Stimulated activated CD4-positive, alpha-beta T cell treated with anti-CD3 and anti-CD28 coated beads, Interleukin-1b, Interleukin-23, amount 100 ng/mL, for 4 hours (primary cell): ENCODE measurements around the gene B3GNT2.
A peak's percentile ranks its signal among the peaks of the same experiment; 100 is the strongest.
"Not testable (repeated sequence)": the region's sequence is repeated elsewhere in the genome, so short reads cannot be mapped to it uniquely, and the experiment has no call there.

Experiments used
- DNase-seq, 2 donors: peaks; one replicate each; pipeline ENCODE4 v3.0.0-alpha.2; 2020; ENCODE audit warnings: low read depth in 2 of 2

B3GNT2 gene

DNA sequence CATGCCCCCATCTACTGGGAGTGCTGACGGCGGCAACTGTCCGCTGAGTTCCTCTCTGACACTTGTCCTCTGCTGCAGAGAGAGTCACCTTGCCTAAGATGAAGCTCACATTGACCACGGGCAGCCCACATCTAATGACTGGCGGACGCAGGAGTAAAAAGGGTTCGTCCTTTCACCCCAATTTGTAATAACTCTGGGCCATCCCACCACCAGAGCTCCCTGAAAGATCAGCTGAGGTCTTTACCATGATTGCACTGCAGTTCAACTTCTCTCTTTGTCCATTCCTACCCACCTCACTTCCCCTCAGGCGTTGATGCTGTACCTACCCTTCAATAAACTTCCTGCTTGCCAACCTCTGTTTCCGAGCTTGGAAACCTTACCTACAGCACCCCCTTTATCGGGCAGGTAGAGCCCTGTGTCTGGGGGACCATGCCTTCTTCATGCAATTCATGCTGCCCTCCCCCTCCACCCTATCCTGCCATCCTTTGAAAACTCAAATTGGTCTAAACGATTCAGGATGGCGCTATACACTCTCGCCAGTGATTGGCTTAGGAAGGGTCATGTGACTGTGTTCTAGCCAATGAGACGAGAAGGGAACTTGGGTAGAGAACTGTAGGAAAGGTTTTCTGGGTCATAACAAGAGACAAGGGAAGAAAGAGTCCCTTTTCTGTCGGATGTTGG lies 10.3 kb upstream of the B3GNT2 start:
- DNase-seq = no peak

DNA sequence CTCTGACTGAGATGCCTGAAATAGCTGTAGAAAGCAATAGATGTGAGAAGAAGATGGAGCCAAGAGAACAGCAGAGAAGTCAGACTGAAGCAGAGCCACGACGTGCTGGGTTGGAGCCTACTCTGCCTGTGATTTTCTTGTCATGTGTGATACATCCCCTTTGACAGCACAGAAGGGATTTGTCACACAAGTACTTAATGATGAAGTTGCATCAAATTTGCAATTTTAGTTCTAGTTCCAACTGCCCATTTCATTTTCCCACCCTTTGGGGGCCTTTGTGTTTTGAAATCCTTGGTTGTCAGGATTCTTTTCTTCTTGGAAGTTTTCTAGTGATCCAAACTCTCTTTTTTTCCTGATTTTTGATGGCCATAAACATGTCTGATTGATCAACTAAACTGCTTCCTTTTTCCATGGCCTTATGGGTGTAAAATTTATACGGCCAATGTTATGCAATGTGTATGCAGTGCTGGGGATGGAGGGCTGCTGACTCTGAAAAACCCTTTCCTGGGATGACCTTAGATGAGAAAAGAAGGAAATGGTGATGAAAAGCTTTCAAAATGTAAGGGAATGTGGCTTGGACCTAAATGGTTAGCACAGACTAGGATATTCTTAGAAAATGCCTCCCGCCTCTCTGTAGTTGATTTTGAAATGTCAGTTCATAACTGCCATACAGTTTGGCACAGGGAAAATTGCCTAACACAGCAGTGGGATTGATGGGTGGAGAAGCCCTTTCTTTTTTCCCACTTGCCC lies 9.6 kb upstream of the B3GNT2 start:
- DNase-seq = no peak

DNA sequence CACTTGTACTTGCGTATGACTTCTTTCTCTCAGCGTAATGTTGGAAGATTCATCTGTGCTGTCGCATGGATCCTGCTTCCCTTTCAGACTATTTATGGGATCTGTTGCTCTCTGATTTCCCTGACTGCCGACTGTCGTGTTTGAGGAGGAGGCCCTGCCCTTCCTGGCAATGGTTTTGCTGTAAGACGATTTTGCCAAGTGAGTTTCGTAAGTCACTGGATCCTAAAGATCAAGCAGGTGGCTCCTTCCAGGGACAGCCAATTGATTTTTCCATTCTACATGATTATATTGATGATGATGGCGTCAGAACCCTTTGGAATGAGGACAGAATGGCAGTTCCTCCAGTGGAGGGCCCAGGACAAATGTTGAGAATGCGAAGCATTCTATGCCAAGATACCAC lies 8.7 kb upstream of the B3GNT2 start:
- DNase-seq = no peak

DNA sequence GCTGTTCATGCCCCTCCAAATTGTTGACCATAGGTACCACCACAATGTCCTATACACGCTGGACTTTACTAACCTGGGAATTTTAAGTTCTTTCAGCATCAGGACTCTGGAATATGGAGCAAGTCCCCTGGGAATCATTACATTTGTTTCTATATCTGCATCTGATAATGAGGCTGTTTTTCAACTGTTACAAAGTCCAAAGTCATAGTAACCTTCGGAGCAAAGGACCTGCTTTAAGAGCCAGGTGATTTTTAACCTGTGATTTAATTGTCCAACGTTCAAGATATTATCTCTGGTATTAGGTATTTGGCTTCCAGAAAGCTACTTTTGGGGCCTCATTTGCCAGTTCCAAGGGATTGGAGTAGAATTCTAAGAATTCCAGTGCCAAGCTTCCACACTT lies 7.5 kb upstream of the B3GNT2 start:
- DNase-seq = no peak

DNA sequence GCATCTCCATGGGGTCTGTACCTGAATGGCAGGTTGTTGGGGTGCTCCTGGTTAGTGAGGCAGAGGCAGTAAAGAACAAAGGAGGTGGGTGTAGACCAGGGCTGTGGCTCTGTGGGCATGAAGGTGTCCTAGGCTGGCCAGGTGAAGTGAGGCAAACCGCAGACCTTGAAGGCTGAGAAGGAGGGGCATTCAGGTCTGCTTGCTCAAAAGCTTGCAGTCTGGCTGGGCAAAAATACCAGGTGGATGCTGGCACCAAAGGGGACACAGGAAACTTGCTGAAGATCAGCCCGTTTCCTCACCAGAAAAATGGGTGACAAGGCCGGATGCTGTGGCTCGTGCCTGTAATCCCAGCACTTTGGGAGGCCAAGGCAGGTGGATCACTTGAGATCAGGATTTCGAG lies 6.7 kb upstream of the B3GNT2 start:
- no peak for DNase-seq

DNA sequence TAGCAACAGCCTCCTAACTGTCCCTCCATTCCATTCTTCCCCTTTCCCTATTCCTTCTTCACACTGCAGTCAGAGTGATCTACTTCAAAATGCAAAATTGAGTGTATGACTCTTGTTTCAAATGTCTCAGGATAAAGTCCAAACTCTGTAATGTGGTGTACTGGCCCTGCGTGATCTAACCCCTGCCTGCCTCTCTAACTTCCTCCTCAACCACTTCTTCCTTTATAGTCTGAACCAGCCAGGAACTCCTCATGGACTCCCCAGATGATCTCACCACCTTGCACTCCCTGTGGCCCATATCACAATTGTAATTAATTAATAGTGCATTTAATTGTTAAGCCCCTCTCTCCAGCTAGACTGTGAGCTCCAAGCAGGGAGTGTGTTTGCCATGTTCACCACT lies 3.1 kb upstream of the B3GNT2 start:
- no peak for DNase-seq

DNA sequence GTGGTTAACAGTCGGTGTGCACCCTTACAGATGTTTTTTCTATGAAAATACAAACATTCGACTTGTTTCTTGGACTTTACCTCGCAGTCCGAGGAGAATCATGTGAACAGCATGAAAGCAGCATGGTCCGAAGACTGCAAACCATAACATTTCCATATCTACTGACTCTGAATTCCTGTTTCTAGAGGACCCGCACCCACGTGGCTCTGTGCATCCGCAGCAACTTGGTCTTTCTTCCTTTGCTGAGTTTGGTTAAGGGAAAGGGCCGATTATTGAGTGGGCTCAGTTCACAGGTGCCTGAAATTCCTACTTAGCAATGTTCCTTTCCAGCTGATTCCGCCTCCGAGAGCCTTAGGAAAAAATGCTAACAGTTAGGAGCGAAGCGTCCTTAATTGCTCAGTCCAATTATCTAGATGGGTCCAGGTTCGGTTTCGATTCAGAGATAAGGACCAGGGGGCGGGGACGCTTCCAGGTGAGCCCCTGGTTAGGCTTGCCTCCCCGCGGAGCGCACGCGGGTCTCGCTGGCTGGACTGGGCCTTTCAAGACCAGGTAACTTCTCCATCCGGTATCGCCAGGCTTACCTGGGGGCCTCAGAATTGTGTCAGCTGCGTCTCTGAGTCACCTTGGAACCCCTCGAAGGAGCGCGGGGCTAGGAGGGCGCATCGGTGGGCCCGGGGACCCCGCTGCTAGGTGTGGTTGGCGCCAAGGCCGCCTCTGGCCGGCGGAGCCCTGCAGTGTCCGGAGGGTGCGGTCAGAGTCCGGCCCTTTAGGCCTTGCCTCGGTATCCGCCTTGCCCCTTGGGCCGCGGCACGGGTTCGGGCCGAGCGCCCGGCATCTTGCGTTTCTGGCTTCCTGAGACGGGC lies 1.1 kb upstream of the B3GNT2 start:
- DNase-seq = no peak

DNA sequence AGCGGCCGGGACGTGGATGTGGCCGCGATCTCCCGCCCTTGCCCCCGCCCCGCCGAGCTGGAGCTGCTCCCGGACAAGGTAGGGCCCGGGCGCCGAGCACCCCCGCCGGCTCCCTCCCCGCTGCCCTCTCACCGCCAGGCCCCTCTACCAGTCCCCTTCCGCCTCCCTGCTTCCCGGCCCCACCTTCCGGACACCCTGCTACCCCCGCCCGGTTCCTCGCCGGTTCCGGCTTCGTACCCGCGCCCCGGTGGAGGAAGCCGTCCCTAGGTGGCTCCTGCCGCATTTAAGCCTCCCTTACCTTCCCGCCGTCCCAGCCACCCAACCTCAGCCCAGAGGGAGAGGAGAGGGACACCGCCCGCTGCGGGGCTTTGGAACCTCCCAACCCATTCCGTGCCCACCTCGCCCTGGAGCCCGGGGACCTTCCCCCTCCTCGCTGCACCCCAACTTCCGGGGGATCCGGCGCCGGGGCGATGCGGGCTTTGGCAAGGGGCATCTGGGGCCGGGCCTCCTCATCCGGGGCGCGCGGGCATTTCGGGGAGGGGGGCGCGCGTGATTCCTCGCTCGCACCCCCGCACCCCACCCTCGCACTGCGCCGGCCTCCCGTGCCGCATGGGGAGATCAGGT lies 475 bp downstream of the B3GNT2 start:
- peak; percentile 31 to 51 for DNase-seq

DNA sequence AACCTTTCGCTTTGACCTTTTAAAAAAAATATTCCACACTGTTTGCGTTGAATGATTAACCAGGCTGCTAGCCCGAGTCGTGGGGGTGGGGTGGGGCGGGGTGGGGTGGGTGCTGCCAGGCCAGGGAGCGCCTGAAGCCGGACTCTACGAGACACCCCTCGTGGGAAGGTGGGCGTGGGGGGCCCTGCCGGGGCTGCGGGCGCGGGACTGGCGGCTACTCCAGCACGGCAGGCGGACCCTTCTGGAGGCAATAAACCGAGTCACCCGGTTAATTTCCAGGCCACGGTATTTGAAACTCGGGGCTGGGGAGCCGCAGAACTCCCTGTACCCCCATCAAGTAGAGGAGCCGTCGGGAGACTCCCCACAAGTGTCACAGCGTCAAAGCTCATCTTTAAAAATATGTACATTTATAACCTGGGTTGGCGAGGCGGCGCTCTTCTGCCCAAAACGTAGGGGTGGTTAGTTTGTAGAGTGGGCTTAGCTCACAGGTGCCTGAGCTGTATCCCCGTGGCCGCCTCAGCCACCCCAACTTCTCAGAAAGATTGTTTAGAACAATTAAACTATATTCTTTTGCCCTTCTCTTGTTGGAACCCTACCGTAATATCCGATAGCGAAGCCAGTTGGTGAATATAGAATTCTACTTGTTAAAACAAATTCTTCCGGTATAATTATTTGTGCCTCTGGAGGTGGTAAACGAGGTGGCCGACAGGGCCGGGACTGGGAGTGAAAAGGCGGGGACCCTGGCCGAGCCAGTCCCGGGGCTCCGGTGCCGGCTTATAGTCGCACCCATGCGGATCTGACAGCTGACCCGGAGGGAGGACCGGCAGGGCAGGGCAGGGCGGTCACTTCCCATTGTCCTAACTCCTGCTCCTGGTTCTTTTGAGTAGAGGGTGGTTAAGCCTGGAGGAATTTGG lies 1.4 kb downstream of the B3GNT2 start:
- DNase-seq = peak in 1 of 2 donors; percentile 16

DNA sequence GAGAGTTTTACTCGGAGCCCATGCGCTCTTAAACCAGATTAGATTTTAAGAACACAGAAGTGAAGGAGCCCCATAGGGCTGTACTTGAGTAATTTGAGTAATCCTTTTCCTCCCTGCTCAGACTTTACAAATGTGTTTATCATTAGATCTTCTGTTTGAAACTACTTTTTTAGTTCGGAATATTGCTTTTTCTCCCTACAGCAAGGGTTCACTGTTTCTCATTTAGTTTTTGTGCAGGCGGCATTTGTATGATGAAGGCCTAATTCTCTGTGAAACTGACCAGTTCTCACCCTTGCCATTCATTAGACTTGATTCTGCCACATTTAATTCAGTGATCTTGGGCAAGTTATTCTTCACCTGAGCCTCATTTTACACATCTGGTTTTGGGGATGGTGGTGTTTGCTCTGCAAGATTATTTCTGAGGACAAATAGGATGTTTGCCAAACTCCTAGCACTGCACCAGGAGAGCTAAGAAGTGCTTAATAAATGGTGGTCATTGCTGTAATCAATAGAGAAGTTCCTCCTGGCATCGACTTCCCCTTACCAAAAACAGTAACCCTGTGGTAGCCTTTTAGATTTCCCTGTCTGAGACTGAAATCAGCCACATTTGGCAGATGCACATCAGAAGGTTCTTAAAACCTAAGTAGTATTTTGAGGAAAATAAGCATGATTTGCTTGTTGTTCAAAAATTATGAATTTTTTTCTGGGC lies 2.2 kb downstream of the B3GNT2 start:
- DNase-seq = no peak

DNA sequence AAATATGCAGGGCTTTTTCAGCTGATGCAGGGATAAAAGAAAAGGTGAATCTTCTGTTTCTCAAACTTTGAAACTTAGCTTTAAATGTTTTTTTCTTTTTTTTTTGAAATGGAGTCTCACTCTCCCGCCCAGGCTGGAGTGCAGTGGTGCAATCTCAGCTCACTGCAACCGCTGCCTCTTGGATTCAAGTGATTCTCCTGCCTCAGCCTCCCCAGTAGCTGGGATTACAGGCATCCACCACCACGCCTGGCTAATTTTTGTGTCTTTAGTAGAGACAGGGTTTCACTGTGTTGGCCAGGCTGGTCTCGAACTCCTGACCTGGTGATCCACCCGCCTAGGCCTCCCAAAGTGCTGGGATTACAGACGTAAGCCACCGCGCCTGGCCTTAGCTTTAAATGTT lies 2.9 kb downstream of the B3GNT2 start:
- not testable (repeated sequence) for DNase-seq

DNA sequence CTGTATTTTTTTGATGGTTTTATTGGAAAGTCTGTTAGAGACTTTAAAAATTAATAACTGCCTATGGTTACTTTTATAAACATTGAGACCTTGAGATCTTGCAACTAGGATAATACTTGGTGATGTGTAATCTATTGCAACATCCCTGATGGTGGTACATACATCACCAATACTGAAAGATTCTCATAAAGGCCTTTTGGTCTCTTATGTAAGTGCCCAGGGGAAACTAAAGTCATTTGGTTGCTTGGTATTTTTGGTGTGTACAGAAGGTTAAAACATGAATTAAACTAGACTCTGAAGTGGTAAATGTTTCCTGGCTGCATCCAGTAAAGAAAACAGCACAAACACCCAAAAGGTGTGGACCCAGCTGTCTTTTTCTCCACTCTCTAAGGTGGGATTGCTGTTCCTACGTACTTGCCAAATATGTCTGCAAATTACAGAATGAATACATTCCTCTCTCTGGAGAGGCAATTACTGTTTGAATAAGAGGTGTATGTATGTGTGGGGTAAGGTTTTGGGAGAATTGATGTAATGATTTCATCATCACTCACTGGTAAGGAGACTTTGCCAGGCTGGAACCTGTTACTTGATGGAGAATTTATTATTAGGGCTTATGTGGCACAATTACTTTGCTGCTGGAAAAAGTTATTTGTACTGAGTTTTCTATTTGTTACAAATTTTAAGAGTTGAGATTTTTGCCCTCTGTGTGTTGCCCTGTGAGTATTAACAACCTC lies 3.6 kb downstream of the B3GNT2 start:
- no peak for DNase-seq

DNA sequence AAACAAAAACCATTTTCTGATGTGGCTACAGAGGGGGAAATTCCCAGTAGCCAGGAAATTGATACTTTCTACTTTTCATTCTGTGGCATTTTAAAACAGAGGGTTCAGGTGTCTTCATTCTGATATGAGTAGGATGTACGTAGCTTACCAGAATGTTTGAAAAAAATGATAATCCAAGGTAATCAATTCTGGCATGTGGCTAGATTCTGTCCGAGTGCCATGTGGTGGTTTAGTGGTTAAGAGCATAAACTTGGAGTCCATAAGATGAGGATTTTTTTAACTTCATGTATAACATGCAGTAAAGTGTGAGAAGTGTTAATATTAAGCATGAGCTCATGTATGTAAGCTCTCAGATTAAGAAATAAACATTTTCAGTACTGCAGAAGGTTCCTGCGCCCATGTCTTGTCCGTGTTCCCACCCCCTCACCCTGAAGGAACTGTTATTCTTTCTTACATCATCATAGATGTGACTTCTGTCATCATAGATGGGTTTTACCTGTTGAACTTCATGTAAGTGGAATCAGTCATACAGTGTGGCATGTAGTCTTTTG lies 4.5 kb downstream of the B3GNT2 start:
- no peak for DNase-seq

DNA sequence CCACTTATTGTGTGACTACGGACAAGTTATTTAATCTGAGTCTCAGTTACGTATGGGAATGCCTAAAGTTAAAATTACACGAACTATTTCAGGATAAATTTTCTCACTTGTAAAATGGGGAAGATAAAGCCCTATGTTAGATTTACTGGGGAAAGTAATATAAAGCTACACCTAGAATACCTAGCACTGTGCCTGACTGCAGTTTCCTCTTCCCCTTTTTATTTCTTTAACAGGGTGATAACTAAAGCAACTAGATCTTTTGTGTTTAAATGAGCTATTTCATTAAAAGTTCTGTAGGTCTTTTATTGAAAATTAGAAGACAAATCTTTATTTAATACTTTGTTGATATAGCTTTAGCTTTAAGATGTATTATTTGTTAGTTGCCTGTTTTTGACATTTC lies 5.0 kb downstream of the B3GNT2 start:
- no peak for DNase-seq

DNA sequence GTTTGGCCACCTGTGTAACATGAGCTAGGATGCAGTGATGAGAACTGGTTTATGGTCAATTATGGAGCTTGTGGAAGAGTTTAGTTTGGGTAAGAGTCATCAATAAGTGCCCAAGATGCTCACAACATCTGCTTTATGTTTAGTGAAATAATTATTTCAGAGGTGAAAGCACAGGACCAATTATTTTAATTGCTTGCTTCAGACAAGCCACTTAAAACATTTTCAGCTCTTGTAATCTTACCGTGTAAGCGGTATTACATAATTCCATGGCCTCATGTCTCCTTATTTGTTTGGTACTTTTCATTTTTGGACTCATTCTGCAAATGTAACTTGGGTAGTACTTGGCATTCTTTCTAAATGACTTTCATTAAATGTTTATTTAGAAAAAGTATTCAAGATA lies 5.4 kb downstream of the B3GNT2 start:
- DNase-seq = no peak

DNA sequence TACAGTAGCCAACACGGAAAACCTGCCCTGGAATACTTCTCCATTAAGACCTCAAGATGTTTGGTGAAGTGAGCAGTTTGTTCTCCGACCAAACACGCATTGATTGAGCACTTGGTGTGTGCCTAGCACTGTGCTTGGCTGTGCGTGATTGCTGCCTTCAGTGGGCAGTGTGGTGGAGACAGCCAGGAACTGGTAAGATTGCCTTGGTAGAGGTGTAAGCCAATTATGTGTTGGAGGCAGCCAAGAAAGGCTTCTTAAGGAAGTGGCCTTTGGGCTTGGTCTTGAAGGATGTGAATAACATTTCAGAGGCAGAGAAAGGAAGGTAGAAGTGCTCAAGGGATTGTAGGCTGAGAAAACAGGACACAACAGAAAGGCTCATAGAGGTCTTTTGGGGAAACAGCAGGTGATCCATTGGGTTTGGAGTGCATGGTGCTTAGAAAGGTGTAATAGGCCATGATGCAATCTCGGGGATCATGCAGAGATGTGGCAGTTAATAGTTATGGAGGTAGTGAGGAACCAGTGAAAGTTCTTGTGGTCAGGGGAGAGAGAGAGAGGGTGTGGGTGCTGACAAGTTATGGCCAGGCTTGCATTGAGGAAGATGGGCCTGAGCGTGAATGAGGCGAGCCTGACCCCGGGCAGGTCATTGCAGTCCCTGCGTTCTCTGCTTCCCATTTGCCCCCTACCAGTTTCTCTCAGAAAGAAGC lies 6.3 kb downstream of the B3GNT2 start:
- DNase-seq = no peak

DNA sequence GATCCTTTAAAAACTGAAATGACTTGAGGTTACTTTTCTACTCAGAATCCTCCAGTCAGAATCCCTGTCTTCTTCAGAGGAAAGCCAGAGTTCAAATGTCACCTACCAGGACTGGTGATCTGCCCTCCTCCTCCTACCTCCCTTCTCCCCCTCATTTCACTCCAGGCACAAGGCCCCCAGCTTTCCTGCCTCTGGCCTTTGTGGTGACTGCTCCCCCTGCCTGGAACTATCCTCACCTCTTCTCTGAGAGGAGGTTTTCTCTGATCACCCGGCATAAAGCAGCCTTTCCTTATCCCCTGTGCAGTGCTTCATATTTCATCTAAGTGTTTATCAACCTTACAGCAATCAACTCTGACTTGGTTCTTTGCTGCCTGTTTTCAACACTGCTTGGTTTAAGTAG lies 6.8 kb downstream of the B3GNT2 start:
- no peak for DNase-seq

DNA sequence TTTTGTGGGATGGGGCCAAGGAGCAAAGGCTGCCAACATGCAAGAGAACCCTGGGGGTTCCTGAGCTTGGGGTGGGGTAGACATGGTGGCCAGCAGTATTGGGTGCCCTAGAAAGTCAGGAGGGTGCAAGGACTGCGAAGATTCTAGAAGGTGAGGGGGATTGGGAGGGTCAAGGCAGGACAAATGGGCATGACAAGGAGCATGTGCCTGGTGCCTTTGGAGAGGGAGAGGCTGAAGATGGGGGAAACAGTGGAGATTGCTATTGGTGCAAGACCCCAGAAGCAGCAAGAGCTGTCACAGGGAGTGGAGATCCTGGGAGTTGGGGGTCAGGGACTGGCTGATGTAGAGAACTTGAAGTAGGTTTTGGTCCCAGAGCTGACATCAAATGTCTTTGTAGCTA lies 7.5 kb downstream of the B3GNT2 start:
- no peak for DNase-seq

DNA sequence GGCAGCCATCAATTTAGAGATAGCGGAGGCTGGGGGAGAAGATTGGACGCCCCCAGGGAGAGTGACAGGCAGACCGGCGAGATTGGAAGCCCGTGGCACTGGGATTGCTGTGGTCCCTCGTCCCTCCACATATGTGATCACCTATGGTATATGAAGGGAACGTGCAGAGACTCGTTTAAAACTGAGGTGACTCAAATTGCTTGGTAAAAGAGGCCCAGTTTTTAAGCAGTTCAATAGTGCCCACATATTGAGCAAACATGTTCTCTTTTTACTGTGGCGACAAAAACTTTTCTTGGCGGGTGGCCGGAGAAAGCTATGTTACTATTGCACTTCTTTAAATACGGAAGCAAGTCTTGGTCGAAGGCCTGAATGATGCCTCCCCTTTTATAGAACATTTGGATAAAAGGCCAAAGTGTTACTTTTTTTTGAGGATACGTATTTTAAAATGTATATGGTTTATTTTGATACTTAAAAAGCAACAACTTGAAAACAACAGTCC lies 9.1 kb downstream of the B3GNT2 start:
- DNase-seq = no peak
